Measurements from ENCODE around the gene DNAH17.
A peak's percentile ranks its signal among the peaks of the same experiment; 100 is the strongest.

Gene DNAH17

GRCh38 chr17:78548725-78549124 is 28.5 kb downstream of the DNAH17 start (continued):
- TF ChIP-seq ZNF18 (tag by site-specific recombination; IDR thresholded peaks at IDR 0.05), result no peak
- TF ChIP-seq ZFP41 (tag by site-specific recombination; IDR thresholded peaks at IDR 0.05; ENCODE audit: borderline replicate concordance), result no peak
- TF ChIP-seq, protein P1, sequence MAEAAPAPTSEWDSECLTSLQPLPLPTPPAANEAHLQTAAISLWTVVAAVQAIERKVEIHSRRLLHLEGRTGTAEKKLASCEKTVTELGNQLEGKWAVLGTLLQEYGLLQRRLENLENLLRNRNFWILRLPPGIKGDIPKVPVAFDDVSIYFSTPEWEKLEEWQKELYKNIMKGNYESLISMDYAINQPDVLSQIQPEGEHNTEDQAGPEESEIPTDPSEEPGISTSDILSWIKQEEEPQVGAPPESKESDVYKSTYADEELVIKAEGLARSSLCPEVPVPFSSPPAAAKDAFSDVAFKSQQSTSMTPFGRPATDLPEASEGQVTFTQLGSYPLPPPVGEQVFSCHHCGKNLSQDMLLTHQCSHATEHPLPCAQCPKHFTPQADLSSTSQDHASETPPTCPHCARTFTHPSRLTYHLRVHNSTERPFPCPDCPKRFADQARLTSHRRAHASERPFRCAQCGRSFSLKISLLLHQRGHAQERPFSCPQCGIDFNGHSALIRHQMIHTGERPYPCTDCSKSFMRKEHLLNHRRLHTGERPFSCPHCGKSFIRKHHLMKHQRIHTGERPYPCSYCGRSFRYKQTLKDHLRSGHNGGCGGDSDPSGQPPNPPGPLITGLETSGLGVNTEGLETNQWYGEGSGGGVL (tag by site-specific recombination; IDR thresholded peaks at IDR 0.05), result no peak
- TF ChIP-seq ZSCAN16 (tag by site-specific recombination; IDR thresholded peaks at IDR 0.05), result no peak
- TF ChIP-seq HIC1 (tag by site-specific recombination; IDR thresholded peaks at IDR 0.05), result no peak

DNA sequence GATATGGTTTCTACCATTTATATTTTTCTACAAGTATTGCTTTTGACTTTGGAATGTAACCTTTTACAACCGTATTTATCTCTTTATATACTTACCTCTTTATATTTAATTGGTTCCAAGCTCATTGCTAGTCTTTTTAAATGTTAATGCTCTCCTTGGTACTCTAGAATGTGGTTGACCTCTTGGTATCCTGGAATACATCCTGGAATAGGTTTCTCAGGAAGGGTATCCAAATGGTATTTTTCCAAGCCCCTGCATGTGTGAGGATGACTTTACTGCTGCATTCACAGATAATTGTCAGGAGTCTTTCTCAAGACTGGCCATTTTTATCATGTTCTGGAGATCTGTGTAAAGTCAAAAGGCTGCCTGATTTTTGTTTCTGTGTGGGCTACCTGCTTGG is 30.2 kb downstream of the DNAH17 start:
- H3K27ac ChIP-seq (ENCODE audit: extremely low read depth, low read depth, low read length), result no peak overlapping the region
- H3K9me3 ChIP-seq (ENCODE audit: control insufficient read depth, insufficient read depth, low read depth, low read length), result no peaks in the 10 kb centered on the region
- TF ChIP-seq ZNF473 (tag by site-specific recombination; IDR thresholded peaks at IDR 0.05) (no peak), ZNF624 (tag by site-specific recombination; IDR thresholded peaks at IDR 0.05) (peak; percentile 87; the same call in 1 of the 2 replicates), SETDB1 (IDR thresholded peaks at IDR 0.05; ENCODE audit: insufficient read length, low read length) (peak; percentile 97)
- no peak overlapping the region for H3K4me3 ChIP-seq (ENCODE audit: low read depth, low read length)
- no peaks in the 10 kb centered on the region for H3K36me3 ChIP-seq (ENCODE audit: control insufficient read depth in 2 of 2, insufficient read depth in 1 of 2, low read length in 2 of 2)
- ChIA-PET CTCF (interaction anchor here (0.9 kb wide), 1 partner anchor 252 kb away, joined by 3 read pairs; no protein-coding TSS in a partner anchor), POLR2A (no interaction called here)
- H3K4me1 ChIP-seq (ENCODE audit: control insufficient read depth, insufficient read depth, low read length), result no peaks in the 10 kb centered on the region

GRCh38 chr17:78546476-78546875 is 30.7 kb downstream of the DNAH17 start:
- Histone ChIP-seq H3K9me3 (ENCODE audit: control insufficient read depth, insufficient read depth, low read depth, low read length) (no peaks in the 10 kb centered on the region), H3K36me3 (ENCODE audit: control insufficient read depth in 2 of 2, insufficient read depth in 1 of 2, low read length in 2 of 2) (no peaks in the 10 kb centered on the region), H3K4me1 (ENCODE audit: control insufficient read depth, insufficient read depth, low read length) (no peaks in the 10 kb centered on the region), H3K4me3 (ENCODE audit: low read depth, low read length) (no peak overlapping the region), H3K27ac (ENCODE audit: extremely low read depth, low read depth, low read length) (no peak overlapping the region)
- ChIA-PET POLR2A (no interaction called here), CTCF (interaction anchor here (0.9 kb wide), 1 partner anchor 253 kb away, joined by 3 read pairs; no protein-coding TSS in a partner anchor)
- TF ChIP-seq PRDM1 (tag by site-specific recombination; IDR thresholded peaks at IDR 0.05) (no peak), ZNF26 (tag by site-specific recombination; IDR thresholded peaks at IDR 0.05) (no peak), ZNF514 (tag by site-specific recombination; IDR thresholded peaks at IDR 0.05) (no peak), MYNN (tag by site-specific recombination; IDR thresholded peaks at IDR 0.05; ENCODE audit: borderline replicate concordance) (no peak), ZNF426 (tag by site-specific recombination; IDR thresholded peaks at IDR 0.05) (no peak), ZNF707 (tag by site-specific recombination; IDR thresholded peaks at IDR 0.05) (no peak), ZBTB20 (tag by site-specific recombination; IDR thresholded peaks at IDR 0.05) (no peak), HOXA7 (CRISPR knock-in tag; IDR thresholded peaks at IDR 0.05; ENCODE audit: borderline replicate concordance) (no peak), ZNF558 (tag by site-specific recombination; IDR thresholded peaks at IDR 0.05) (no peak), ZNF777 (tag by site-specific recombination; IDR thresholded peaks at IDR 0.05; ENCODE audit: borderline replicate concordance) (no peak), ZNF561 (tag by site-specific recombination; IDR thresholded peaks at IDR 0.05; ENCODE audit: borderline replicate concordance) (no peak), KLF8 (tag by site-specific recombination; IDR thresholded peaks at IDR 0.05) (no peak), ZNF544 (tag by site-specific recombination; IDR thresholded peaks at IDR 0.05) (no peak), YY1 (tag by site-specific recombination; IDR thresholded peaks at IDR 0.05) (no peak), AEBP2 (tag by site-specific recombination; IDR thresholded peaks at IDR 0.05; ENCODE audit: borderline replicate concordance) (no peak), PRDM6 (tag by site-specific recombination; IDR thresholded peaks at IDR 0.05) (no peak)

Data from HEK293 (cell line).